ENCODE data around the gene AGTRAP.
A peak's percentile ranks its signal among the peaks of the same experiment; 100 is the strongest.

The AGTRAP gene

GRCh38 chr1:11784993-11785769, 49.2 kb downstream of the AGTRAP start:
- peaks cover 0 to 14% (median 9%) of the 10 kb centered on the region in 4 experiments for H3K36me3 ChIP-seq (ENCODE audit: control insufficient read depth in 4 of 4, insufficient read depth in 4 of 4, low read length in 3 of 4)
- POLR2A ChIA-PET, result no interaction called here
- H3K4me1 ChIP-seq (ENCODE audit: control extremely low read depth in 1 of 4, control insufficient read depth in 4 of 4, insufficient read depth in 4 of 4, low read length in 3 of 4), result peaks cover 0 to 10% (median 8%) of the 10 kb centered on the region in 4 experiments
- peak overlapping the region in 5 of 7 experiments; percentile 13 to 68 (median 61) for H3K4me3 ChIP-seq (ENCODE audit: control insufficient read depth in 1 of 7, extremely low read depth in 1 of 7, insufficient read depth in 4 of 7, low read depth in 2 of 7, low read length in 6 of 7)
- no peaks in the 10 kb centered on the region for H3K27me3 ChIP-seq (replicated peaks in 2 of 5; ENCODE audit: control insufficient read depth in 4 of 5, insufficient read depth in 5 of 5, low read length in 4 of 5)
- no peak overlapping the region for H3K27ac ChIP-seq (ENCODE audit: insufficient read depth in 1 of 2, low read depth in 1 of 2, low read length in 2 of 2, poor library complexity in 1 of 2, severe bottlenecking in 2 of 2)
- 12% methylated on average over 28 of the region's 30 CpGs for WGBS (ENCODE audit: insufficient coverage)
- no peaks in the 10 kb centered on the region for H3K9me3 ChIP-seq (ENCODE audit: control extremely low read depth in 1 of 5, control insufficient read depth in 4 of 5, insufficient read depth in 2 of 5, low read depth in 1 of 5, low read length in 4 of 5)
- peak in 2 of 3 donors; percentile 18 to 28 for DNase-seq
- CTCF ChIA-PET, result interaction anchor here (1.1 to 3.1 kb wide), 7 partner anchors 9 to 45 kb away, joined by 3 to 24 read pairs (median 4); no protein-coding TSS in a partner anchor

DNA sequence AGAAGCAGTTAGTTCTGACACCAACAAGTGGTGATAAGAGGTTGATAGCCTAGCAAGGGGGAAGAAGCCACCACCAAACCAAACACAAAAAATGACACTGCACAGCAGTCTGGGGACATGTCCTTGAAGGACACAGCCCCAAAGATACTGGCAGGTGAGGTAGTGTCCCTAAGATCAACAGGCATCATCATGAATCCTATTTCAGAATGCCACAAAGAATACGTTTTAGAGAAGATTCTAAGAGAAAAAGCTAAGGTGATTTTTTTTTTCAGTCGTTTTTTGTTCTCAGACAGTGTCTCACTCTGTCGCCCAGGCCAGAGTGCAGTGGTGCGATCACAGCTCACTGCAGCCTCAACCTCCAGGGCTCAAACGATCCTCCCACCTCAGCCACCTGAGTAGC, 50.2 kb downstream of the AGTRAP start:
- Histone ChIP-seq H3K9me3 (ENCODE audit: control extremely low read depth in 1 of 5, control insufficient read depth in 4 of 5, insufficient read depth in 2 of 5, low read depth in 1 of 5, low read length in 4 of 5) (no peaks in the 10 kb centered on the region), H3K27ac (ENCODE audit: insufficient read depth in 1 of 2, low read depth in 1 of 2, low read length in 2 of 2, poor library complexity in 1 of 2, severe bottlenecking in 2 of 2) (no peak overlapping the region), H3K4me1 (ENCODE audit: control extremely low read depth in 1 of 4, control insufficient read depth in 4 of 4, insufficient read depth in 4 of 4, low read length in 3 of 4) (peaks cover 0 to 10% (median 8%) of the 10 kb centered on the region in 4 experiments), H3K4me3 (ENCODE audit: control insufficient read depth in 1 of 7, extremely low read depth in 1 of 7, insufficient read depth in 4 of 7, low read depth in 2 of 7, low read length in 6 of 7) (no peak overlapping the region), H3K36me3 (ENCODE audit: control insufficient read depth in 4 of 4, insufficient read depth in 4 of 4, low read length in 3 of 4) (peaks cover 2 to 24% (median 17%) of the 10 kb centered on the region in 4 experiments), H3K27me3 (replicated peaks in 2 of 5; ENCODE audit: control insufficient read depth in 4 of 5, insufficient read depth in 5 of 5, low read length in 4 of 5) (no peaks in the 10 kb centered on the region)
- WGBS (ENCODE audit: insufficient coverage), result 69% methylated on average over 4 of the region's 5 CpGs
- DNase-seq, result no peak
- CTCF ChIA-PET, result interaction anchor here (1.2 to 3.1 kb wide), 2 partner anchors 11 to 18 kb away, joined by 3 to 24 read pairs; no protein-coding TSS in a partner anchor
- POLR2A ChIA-PET, result interaction anchor here (0.6 kb wide), 1 partner anchor 123 kb away, joined by 3 read pairs; no protein-coding TSS in a partner anchor

- H3K9me3 ChIP-seq (ENCODE audit: control extremely low read depth in 1 of 5, control insufficient read depth in 4 of 5, insufficient read depth in 2 of 5, low read depth in 1 of 5, low read length in 4 of 5), result no peaks in the 10 kb centered on the region
- H3K4me3 ChIP-seq (ENCODE audit: control insufficient read depth in 1 of 7, extremely low read depth in 1 of 7, insufficient read depth in 4 of 7, low read depth in 2 of 7, low read length in 6 of 7), result no peak overlapping the region
- 89% methylated on average over 11 of the region's 16 CpGs for WGBS (ENCODE audit: insufficient coverage)
- CTCF ChIA-PET, result interaction anchor here (0.6 to 3.1 kb wide), 5 partner anchors 10 to 456 kb away, joined by 3 to 24 read pairs (median 6); no protein-coding TSS in a partner anchor
- no peak overlapping the region for H3K27ac ChIP-seq (ENCODE audit: insufficient read depth in 1 of 2, low read depth in 1 of 2, low read length in 2 of 2, poor library complexity in 1 of 2, severe bottlenecking in 2 of 2)
- H3K4me1 ChIP-seq (ENCODE audit: control extremely low read depth in 1 of 4, control insufficient read depth in 4 of 4, insufficient read depth in 4 of 4, low read length in 3 of 4), result peaks cover 0 to 10% (median 8%) of the 10 kb centered on the region in 4 experiments
- peaks cover 2 to 35% (median 26%) of the 10 kb centered on the region in 4 experiments for H3K36me3 ChIP-seq (ENCODE audit: control insufficient read depth in 4 of 4, insufficient read depth in 4 of 4, low read length in 3 of 4)
- POLR2A ChIA-PET, result interaction anchor here (1.1 to 2.7 kb wide), 3 partner anchors 10 to 121 kb away, joined by 3 to 8 read pairs (median 5); partner anchors contain the start of genes CLCN6 and MTHFR
- no peak for DNase-seq
- H3K27me3 ChIP-seq (replicated peaks in 2 of 5; ENCODE audit: control insufficient read depth in 4 of 5, insufficient read depth in 5 of 5, low read length in 4 of 5), result no peaks in the 10 kb centered on the region
Observed at GRCh38 chr1:11787251-11787803, 51.4 kb downstream of the AGTRAP start.

DNA sequence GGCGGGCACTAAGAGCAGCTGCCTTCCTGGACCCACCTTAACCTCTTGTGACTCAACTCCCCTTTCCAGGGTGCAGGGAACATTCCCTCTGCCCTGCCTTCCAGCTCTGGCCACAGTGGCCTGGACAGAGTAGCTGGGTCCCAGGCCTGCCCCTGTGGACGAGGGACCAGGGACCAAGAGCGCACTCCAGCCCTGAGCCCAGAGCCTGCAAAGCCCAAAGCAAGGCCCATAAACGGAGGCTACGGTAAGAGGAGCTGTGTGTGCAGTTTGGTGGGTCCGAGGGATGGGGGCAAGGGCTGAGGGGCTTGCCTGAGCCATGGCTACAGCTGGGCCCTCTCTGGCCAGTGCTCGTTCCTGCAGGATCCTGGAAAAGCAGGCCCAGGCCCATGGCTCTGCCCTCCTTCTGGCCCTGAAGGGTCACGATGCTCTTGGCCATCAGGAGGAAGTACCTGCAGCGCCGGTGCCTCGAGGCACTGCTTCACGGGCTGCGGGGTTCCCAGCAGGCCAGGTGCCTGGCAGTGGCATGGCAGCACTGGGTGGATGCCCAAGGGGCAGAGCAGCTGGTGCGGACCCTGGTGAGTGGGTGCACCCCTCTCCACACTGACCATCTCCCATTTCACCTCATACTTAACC, 52.0 kb downstream of the AGTRAP start:
- Histone ChIP-seq H3K27me3 (replicated peaks in 2 of 5; ENCODE audit: control insufficient read depth in 4 of 5, insufficient read depth in 5 of 5, low read length in 4 of 5) (no peaks in the 10 kb centered on the region), H3K36me3 (ENCODE audit: control insufficient read depth in 4 of 4, insufficient read depth in 4 of 4, low read length in 3 of 4) (peaks cover 2 to 41% (median 30%) of the 10 kb centered on the region in 4 experiments), H3K27ac (ENCODE audit: insufficient read depth in 1 of 2, low read depth in 1 of 2, low read length in 2 of 2, poor library complexity in 1 of 2, severe bottlenecking in 2 of 2) (no peak overlapping the region), H3K4me3 (ENCODE audit: control insufficient read depth in 1 of 7, extremely low read depth in 1 of 7, insufficient read depth in 4 of 7, low read depth in 2 of 7, low read length in 6 of 7) (no peak overlapping the region), H3K4me1 (ENCODE audit: control extremely low read depth in 1 of 4, control insufficient read depth in 4 of 4, insufficient read depth in 4 of 4, low read length in 3 of 4) (peaks cover 0 to 10% (median 8%) of the 10 kb centered on the region in 4 experiments), H3K9me3 (ENCODE audit: control extremely low read depth in 1 of 5, control insufficient read depth in 4 of 5, insufficient read depth in 2 of 5, low read depth in 1 of 5, low read length in 4 of 5) (no peaks in the 10 kb centered on the region)
- WGBS (ENCODE audit: insufficient coverage), result 91% methylated on average over 9 of the region's 14 CpGs
- POLR2A ChIA-PET, result interaction anchor here (1.1 to 2.7 kb wide), 3 partner anchors 10 to 120 kb away, joined by 3 to 8 read pairs (median 5); partner anchors contain the start of genes CLCN6 and MTHFR
- CTCF ChIA-PET, result interaction anchor here (0.6 to 3.1 kb wide), 4 partner anchors 9 to 160 kb away, joined by 3 to 24 read pairs (median 6); no protein-coding TSS in a partner anchor
- DNase-seq, result no peak

GRCh38 chr1:11788549-11789053, 52.7 kb downstream of the AGTRAP start:
- no peaks in the 10 kb centered on the region for H3K9me3 ChIP-seq (ENCODE audit: control extremely low read depth in 1 of 5, control insufficient read depth in 4 of 5, insufficient read depth in 2 of 5, low read depth in 1 of 5, low read length in 4 of 5)
- H3K36me3 ChIP-seq (ENCODE audit: control insufficient read depth in 4 of 4, insufficient read depth in 4 of 4, low read length in 3 of 4), result peaks cover 2 to 42% (median 33%) of the 10 kb centered on the region in 4 experiments
- no peak for DNase-seq
- no peak overlapping the region for H3K4me3 ChIP-seq (ENCODE audit: control insufficient read depth in 1 of 7, extremely low read depth in 1 of 7, insufficient read depth in 4 of 7, low read depth in 2 of 7, low read length in 6 of 7)
- no peaks in the 10 kb centered on the region for H3K27me3 ChIP-seq (replicated peaks in 2 of 5; ENCODE audit: control insufficient read depth in 4 of 5, insufficient read depth in 5 of 5, low read length in 4 of 5)
- CTCF ChIA-PET, result interaction anchor here (0.9 to 1.8 kb wide), 4 partner anchors 9 to 22 kb away, joined by 4 to 6 read pairs (median 5); partner anchors contain the start of gene CLCN6
- WGBS (ENCODE audit: insufficient coverage), result 96% methylated on average over 12 of the region's 14 CpGs
- no peak overlapping the region for H3K27ac ChIP-seq (ENCODE audit: insufficient read depth in 1 of 2, low read depth in 1 of 2, low read length in 2 of 2, poor library complexity in 1 of 2, severe bottlenecking in 2 of 2)
- POLR2A ChIA-PET, result interaction anchor here (1.4 to 2.7 kb wide), 2 partner anchors 9 to 119 kb away, joined by 3 to 8 read pairs; no protein-coding TSS in a partner anchor
- H3K4me1 ChIP-seq (ENCODE audit: control extremely low read depth in 1 of 4, control insufficient read depth in 4 of 4, insufficient read depth in 4 of 4, low read length in 3 of 4), result peaks cover 0 to 10% (median 8%) of the 10 kb centered on the region in 4 experiments

DNA sequence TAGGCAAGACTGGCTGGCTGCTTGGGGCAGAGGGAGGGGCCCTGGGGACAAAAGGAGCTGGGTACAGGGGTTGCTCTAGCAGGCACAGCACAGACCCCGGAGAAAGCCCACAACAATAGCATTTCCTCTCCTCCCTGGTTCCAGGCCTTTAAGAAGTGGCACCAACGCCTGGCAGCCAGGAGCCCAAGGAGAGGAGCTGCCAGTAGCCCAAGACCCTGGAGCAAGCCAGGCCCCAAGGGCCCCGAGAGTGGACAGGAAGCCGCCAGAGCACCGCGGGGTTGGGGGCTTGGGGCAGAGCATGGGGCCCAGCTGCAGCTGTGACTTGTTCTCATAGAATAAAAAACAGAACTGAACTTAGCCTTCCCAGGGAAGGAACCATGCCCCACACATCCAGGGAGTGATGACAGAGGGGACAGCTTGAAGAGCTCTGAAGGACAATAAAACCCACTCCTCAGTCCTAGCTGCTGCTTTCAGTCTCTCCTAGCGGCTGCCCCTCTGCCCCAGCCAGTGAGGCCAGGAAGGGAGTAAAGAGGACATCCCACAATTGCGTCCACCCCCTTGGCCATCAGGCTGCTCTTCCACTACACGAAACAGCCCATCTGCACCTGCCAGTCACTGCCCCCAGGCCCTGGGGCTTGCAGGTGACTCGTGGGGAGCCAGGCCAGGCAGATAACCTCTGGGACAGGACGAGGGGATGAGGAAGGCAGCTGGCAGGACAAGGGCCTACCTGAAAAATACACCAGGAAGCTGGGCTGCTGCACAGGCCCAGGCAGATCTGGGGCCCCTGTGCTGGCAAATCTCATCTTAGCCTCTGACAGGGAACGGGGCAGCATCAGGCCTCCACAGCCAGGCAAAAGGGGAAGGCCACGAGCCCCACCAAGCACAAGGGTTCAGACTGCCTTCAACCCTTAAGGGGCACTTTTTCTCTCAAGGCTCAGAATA, 53.5 kb downstream of the AGTRAP start:
- Histone ChIP-seq H3K4me3 (ENCODE audit: control insufficient read depth in 1 of 7, extremely low read depth in 1 of 7, insufficient read depth in 4 of 7, low read depth in 2 of 7, low read length in 6 of 7) (no peak overlapping the region), H3K27ac (ENCODE audit: insufficient read depth in 1 of 2, low read depth in 1 of 2, low read length in 2 of 2, poor library complexity in 1 of 2, severe bottlenecking in 2 of 2) (peak overlapping the region in 1 of 2 experiments; percentile 26), H3K9me3 (ENCODE audit: control extremely low read depth in 1 of 5, control insufficient read depth in 4 of 5, insufficient read depth in 2 of 5, low read depth in 1 of 5, low read length in 4 of 5) (no peaks in the 10 kb centered on the region), H3K36me3 (ENCODE audit: control insufficient read depth in 4 of 4, insufficient read depth in 4 of 4, low read length in 3 of 4) (peaks cover 2 to 50% (median 40%) of the 10 kb centered on the region in 4 experiments), H3K27me3 (replicated peaks in 2 of 5; ENCODE audit: control insufficient read depth in 4 of 5, insufficient read depth in 5 of 5, low read length in 4 of 5) (no peaks in the 10 kb centered on the region), H3K4me1 (ENCODE audit: control extremely low read depth in 1 of 4, control insufficient read depth in 4 of 4, insufficient read depth in 4 of 4, low read length in 3 of 4) (peaks cover 0 to 10% (median 8%) of the 10 kb centered on the region in 4 experiments)
- ChIA-PET POLR2A (interaction anchor here (2.7 kb wide), 1 partner anchor 8 kb away, joined by 8 read pairs; no protein-coding TSS in a partner anchor), CTCF (interaction anchor here (0.9 to 1.0 kb wide), 2 partner anchors 9 to 17 kb away, joined by 4 read pairs; partner anchors contain the start of gene CLCN6)
- DNase-seq, result no peak
- 87% methylated on average over 10 of the region's 13 CpGs for WGBS (ENCODE audit: insufficient coverage)
